Middle frontal gyrus (tissue), 1 donor: Measurements from ENCODE around the gene FOSL1.
"Not testable (repeated sequence)": the region's sequence is repeated elsewhere in the genome, so short reads cannot be mapped to it uniquely, and the experiment has no call there.

Experiments used
- DNase-seq: peaks from one replicate; pipeline ENCODE4 v3.0.0-alpha.2; 2015; ENCODE audit warnings: low spot score; ENCODE audit errors: extremely low spot score

The FOSL1 gene

DNA sequence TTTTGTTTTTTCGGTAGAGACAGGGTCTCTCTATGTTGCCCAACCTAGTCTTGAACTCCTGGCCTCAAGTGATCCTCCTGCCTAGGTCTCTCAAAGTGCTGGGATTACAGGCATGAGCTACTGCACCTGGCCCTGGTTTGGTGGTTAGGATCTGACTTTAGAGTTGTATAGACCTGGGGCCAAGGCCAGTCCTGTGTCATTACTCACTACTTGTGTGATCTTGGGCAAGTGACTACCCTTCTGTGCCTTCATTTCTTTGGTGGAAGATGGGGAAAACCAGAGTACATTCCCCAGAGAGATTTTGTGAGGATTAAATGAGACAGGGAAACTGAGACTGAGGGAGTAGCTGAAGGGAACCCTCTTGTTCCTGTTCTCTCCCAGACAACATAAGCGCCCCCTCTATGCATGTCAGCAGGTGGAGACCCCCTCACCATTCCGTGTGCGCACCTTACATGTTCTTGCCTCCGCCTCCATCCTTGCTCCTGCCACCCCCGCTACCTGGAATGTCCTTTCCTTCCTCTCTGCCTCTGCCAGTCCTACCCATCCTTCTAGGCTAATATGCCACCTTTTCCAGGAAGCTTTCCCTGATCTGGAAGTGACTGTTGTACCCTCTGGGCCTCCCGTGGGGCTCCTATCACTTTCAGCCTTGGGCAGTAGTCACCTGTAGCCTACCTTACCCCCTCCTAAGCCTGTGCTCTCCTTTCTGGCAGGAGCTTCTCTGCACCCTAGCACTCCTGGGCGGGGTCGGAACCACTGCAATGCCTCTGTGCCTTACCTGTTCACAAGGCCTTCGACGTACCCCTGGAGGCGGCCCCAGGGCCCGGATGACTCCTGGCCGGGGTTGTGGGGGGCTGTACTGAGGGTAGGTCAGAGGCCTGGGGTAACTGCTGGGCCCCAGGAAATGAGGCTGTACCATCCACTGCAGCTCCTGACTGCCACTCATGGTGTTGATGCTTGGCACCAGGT, 3.9 kb downstream of the FOSL1 start:
- DNase-seq = no peak

GRCh38 chr11:65895482-65895981, 4.7 kb downstream of the FOSL1 start:
- DNase-seq = no peak

DNA sequence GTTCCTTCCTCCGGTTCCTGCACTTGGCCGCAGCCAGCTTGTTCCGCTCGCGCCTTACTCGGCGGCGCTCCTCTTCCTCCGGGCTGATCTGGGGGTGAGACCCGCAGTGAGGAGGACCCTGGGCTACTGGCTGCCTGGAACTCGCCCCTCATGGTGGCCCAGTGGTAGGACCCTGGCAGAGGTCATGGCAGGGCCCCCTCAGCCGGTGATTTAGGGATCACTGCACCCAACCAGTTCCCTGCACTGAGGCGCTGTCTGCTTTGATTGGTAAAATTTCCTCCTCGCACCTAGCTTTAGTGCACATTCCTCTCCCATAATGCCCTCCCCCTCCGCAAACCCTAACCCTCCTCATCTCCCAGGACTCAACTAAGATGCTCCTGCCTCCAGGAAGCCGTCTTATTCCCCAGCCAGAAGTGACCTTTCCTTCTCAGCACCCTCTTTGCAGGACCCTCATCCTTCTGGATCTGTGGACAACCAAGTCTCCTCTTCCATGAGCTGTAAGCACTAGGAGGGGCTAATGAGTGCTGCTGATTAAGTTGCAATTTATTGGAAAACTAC, 6.1 kb downstream of the FOSL1 start:
- no peak for DNase-seq

- no peak for DNase-seq
Observed at GRCh38 chr11:65892661-65893317, 7.4 kb downstream of the FOSL1 start.

DNA sequence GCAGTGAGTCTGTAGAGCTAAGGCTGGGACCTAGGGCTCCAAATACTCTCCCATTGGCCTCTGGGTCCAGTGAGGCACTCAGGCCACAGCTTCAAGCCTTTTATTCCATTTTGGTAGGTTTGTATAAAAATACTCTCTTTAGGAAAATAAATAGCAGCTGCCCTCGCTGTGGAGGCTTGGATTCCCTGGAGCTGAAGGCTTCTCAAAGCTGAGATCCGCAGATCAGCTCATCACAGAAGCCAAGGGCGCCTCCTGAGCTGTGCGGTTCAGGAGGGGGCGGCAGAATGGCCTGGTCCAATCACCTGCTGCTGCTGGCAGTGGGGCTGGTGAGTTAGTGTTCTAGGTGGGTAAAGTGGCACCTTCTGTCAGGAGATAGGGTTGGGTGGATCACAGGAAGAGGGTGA, 8.0 kb downstream of the FOSL1 start:
- DNase-seq = not testable (repeated sequence)

GRCh38 chr11:65891219-65892136, 8.7 kb downstream of the FOSL1 start:
- DNase-seq = no peak

- peak; percentile 97 for DNase-seq
Observed at GRCh38 chr11:65890324-65891218, 9.6 kb downstream of the FOSL1 start, which contains the start of gene CCDC85B. TSS of gene CCDC85B (plus strand) at chr11:65890673. CDS start at chr11:65890784, 111 bp downstream.

DNA sequence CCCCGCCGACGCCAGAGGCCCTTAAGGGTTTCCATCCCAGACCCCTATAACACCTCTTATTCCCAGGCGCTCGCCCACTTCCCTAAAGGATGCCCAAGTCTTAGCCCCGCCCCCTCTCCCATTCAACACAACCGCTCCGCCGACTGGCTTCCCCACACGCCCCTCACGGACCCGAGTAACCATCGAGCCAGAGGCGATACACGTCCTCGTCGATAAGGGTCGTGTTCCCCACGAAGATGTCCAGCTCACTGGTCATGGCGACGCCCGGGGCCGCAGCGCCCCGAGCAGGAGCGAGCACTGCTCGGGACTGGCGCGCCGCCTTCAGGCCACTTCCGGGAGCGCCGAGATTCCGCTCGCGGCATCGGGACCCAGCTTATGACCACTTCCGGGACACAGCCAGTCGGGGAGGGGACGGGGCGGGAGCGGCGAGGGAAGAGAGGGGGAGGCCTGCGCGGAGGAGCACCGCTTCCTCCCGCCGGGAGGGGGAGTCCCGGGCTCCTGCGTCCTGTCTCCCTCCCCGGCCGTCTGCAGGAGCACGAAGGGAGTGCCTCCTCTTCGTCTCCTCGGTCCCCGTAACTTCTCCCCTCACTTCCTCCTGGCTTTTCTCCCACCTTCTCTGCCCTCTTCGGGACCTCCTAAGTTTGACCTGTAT, 11.9 kb downstream of the FOSL1 start, which contains the start of gene FIBP:
TSS of gene FIBP (minus strand) at position 309 of the 652 bp plus-strand sequence. CDS start at position 256, 53 bp downstream.
- peak; percentile 94 for DNase-seq

DNA sequence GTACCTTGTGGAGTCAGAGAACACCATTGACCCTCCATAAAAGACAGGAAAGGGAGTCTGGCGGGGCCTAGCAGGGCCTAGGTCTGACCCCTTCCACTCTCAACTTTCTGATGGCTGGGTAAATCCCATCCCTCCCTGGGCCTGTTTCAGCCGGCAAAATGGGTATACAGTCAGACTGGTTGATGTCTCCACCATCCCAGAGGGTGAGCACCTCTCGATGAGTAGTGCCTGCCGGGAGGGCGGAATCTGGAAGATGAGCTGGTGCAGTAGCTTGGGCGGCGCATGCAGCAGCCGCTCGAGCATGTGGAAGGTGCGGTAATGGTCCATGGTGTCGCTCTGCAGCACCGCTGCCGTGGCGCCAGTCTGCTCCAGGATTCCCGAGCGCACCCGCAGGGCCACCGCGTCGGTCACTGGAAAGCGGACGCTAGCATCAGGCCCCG, 12.4 kb downstream of the FOSL1 start:
- DNase-seq = no peak

DNA sequence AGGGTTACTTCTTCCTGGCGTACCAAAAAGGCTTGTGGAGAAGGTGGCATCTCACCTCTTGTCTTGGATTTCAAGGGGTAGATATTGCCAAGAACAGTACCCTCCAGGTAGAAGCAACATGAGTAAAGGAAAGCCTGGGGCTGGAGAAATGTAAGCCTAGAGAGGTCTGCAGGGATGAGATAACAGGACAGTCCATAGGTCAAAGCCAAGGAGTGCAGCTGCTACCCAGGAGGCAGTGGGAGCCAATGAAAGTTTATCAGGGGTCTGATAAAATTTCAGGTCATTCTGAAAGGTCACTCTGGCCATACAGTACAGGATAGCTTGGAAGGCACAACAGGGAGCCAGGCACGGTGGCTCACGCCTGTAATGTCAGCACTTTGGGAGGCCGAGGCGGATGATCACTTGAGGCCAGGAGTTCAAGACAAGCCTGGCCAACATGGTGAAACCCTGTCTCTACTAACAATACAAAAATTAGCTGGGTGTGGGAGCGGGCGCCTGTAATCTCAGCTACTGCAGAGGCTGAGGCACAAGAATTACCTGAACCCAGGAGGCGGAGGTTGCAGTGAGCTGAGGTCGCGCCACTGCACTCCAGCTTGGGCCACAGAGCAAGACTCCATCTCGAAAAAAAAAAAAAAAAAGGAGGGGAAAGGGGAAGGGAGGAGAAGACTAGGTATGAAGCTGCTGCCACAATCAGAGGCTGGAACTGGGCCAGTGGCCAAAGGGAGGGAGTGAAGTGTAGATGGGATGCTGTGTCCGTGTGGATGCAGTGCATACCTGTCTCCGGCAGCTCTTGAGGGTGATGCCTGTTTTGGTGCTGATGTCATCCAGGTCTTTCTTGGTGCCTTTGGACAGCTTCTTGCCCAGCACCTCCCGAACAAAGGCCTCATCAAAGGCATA, 13.1 kb downstream of the FOSL1 start:
- no peak for DNase-seq

GRCh38 chr11:65885808-65886536, 14.2 kb downstream of the FOSL1 start:
- no peak for DNase-seq

GRCh38 chr11:65885231-65885630, 15.0 kb downstream of the FOSL1 start:
- no peak for DNase-seq

GRCh38 chr11:65884716-65885092, 15.5 kb downstream of the FOSL1 start:
- DNase-seq = peak; percentile 51

DNA sequence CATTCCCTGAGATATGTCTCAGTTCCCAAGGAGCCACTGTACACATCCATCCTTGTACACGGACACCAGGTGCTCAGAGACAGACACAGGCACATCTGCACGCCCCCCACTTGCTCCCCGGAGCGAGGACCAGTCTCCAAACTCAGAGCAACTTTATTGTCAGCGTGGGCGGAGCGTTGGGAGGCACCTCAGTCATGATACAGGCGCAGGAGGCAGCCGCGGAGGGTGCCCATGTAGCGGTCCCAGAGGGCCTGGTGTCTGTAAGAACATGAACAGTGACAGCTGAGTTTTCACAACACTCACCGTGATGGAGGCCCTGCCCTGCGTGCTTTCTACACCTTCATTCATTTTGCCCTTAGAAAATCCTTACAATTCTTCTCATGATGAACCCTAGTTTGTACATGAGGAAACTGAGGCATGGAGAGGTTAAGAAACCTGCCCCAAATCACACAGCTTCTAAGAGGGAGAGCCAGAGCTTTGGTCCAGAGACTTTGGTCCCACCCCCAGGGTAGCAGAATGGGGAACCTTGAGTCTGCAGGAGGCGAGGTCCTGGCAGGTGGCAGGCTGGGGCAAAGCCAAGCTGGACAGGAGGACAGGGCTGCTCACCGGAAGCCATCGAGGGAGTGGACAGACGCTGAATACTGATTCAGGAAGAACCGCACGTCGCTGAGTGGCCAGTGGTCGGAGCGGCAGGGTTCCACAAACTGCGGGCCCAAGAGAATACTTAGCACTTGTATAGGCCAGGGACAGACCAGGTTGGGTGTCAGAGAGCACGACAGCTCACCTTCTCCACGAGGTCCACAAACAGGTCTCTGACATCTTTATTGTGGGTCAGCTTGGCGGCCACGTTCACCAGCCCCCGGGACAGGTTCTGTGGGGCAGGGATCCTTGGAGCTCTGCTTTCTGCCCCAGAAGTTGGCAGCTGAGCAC, 16.1 kb downstream of the FOSL1 start:
- no peak for DNase-seq

- DNase-seq = no peak
Observed at GRCh38 chr11:65883058-65883761, 17.0 kb downstream of the FOSL1 start.
